HEK293 (cell line): ENCODE results near the gene POLR1D.

Source experiments
- CTCF ChIA-PET: fragments of 350-600 bp; formaldehyde crosslinking; extraction: SDS; loops from one replicate; lab custom pipeline; 2021; ENCODE audit warnings: antibody characterized with exemption; lab: Yijun Ruan, JAX
- POLR2A ChIA-PET: fragments of 300-600 bp; formaldehyde crosslinking; extraction: SDS; loops from one replicate; lab custom pipeline; 2020; ENCODE audit warnings: antibody characterized with exemption, inconsistent platforms; lab: Yijun Ruan, JAX
- H3K27ac ChIP-seq: fragments of 200-500 bp; sonication (Bioruptor generic); 2 replicates; pipeline ENCODE4 v1.5.1; 2014; ENCODE audit warnings: low read depth, low read length, control low read depth, inconsistent platforms; ENCODE audit errors: extremely low read depth
- H3K36me3 ChIP-seq, 2 experiments: fragments of 200-500 bp in 1 of 2; sonication (Bioruptor generic) in 1 of 2; 1 replicate in 1 of 2; 2 replicates in 1 of 2; pipeline ENCODE4 v1.5.1; 2014 to 2017; ENCODE audit warnings: inconsistent platforms in 2 of 2, low read length in 2 of 2; ENCODE audit not compliant: control insufficient read depth in 2 of 2, insufficient read depth in 1 of 2
- H3K4me1 ChIP-seq: fragments of 200-500 bp; sonication (Bioruptor generic); 2 replicates; pipeline ENCODE4 v1.5.1; 2014; ENCODE audit warnings: mild to moderate bottlenecking, low read length, inconsistent platforms; ENCODE audit not compliant: control insufficient read depth, insufficient read depth
- H3K4me3 ChIP-seq: 2 replicates; pipeline ENCODE4 v1.5.1; 2011; ENCODE audit warnings: low read depth, mild to moderate bottlenecking, control low read depth, low read length, moderate library complexity
- H3K9me3 ChIP-seq: fragments of 200-500 bp; sonication (Bioruptor generic); 2 replicates; pipeline ENCODE4 v1.5.1; 2014; ENCODE audit warnings: low read depth, low read length, inconsistent platforms; ENCODE audit not compliant: control insufficient read depth, insufficient read depth
- EGR2 ChIP-seq: fragments of 450-650 bp; formaldehyde crosslinking; IDR thresholded peaks from 2 replicates; pipeline ENCODE4 v1.5.1; 2016; ENCODE audit warnings: low read depth, missing biosample characterization, missing genetic modification characterization
- HOXD13 ChIP-seq: sonication (generic); formaldehyde crosslinking; IDR thresholded peaks from 2 replicates; pipeline ENCODE4 v1.8.0; 2022; ENCODE audit warnings: missing genetic modification reagents, borderline replicate concordance
- RBAK ChIP-seq: fragments of 450-650 bp; formaldehyde crosslinking; IDR thresholded peaks from 2 replicates; pipeline ENCODE4 v1.5.1; 2016; ENCODE audit warnings: missing biosample characterization, missing genetic modification characterization
- ZBTB20 ChIP-seq: fragments of 450-650 bp; formaldehyde crosslinking; IDR thresholded peaks from 2 replicates; pipeline ENCODE4 v1.5.1; 2016; ENCODE audit warnings: missing biosample characterization, missing genetic modification characterization
- ZNF155 ChIP-seq: fragments of 450-650 bp; formaldehyde crosslinking; IDR thresholded peaks from 2 replicates; pipeline ENCODE4 v1.5.1; 2016; ENCODE audit warnings: missing biosample characterization, missing genetic modification characterization
- ZNF248 ChIP-seq: fragments of 450-650 bp; formaldehyde crosslinking; IDR thresholded peaks from 2 replicates; pipeline ENCODE4 v1.5.1; 2017; ENCODE audit warnings: missing biosample characterization, missing genetic modification characterization
- ZNF366 ChIP-seq: fragments of 450-650 bp; formaldehyde crosslinking; conservative IDR thresholded peaks from 2 replicates; pipeline ENCODE4 v1.5.1; 2016; ENCODE audit warnings: missing biosample characterization, missing genetic modification characterization
- ZNF621 ChIP-seq: fragments of 450-650 bp; formaldehyde crosslinking; IDR thresholded peaks from 2 replicates; pipeline ENCODE4 v1.5.1; 2017; ENCODE audit warnings: missing biosample characterization, missing genetic modification characterization
- ZNF629 ChIP-seq: fragments of 450-650 bp; formaldehyde crosslinking; IDR thresholded peaks from 2 replicates; pipeline ENCODE4 v1.5.1; 2017; ENCODE audit warnings: missing biosample characterization, missing genetic modification characterization
- ZNF747 ChIP-seq: fragments of 450-650 bp; formaldehyde crosslinking; IDR thresholded peaks from 2 replicates; pipeline ENCODE4 v1.5.1; 2016; ENCODE audit warnings: missing biosample characterization, missing genetic modification characterization
- ZNF768 ChIP-seq: fragments of 450-650 bp; formaldehyde crosslinking; IDR thresholded peaks from 2 replicates; pipeline ENCODE4 v1.5.1; 2018; ENCODE audit warnings: missing biosample characterization, mild to moderate bottlenecking, missing genetic modification characterization
- TF ChIP-seq, protein P1 (sequence below): fragments of 450-650 bp; IDR thresholded peaks from 2 replicates; pipeline ENCODE4 v1.5.1; 2018; ENCODE audit warnings: missing biosample characterization, missing genetic modification characterization
- TF ChIP-seq, protein P2 (sequence below): fragments of 450-650 bp; formaldehyde crosslinking; optimal IDR thresholded peaks from 2 replicates; pipeline ENCODE3; 2016; ENCODE audit warnings: missing biosample characterization, mild to moderate bottlenecking, missing genetic modification characterization
- TF ChIP-seq, protein P3 (sequence below): fragments of 450-650 bp; formaldehyde crosslinking; IDR thresholded peaks from 2 replicates; pipeline ENCODE4 v1.5.1; 2016; ENCODE audit warnings: missing biosample characterization, missing genetic modification characterization, low read depth
- TF ChIP-seq, protein P4 (sequence below): fragments of 450-650 bp; IDR thresholded peaks from 2 replicates; pipeline ENCODE4 v1.5.1; 2018; ENCODE audit warnings: missing biosample characterization, mild to moderate bottlenecking, missing genetic modification characterization
- TF ChIP-seq, protein P5 (sequence below): sonication (generic); formaldehyde crosslinking; IDR thresholded peaks from 2 replicates; pipeline ENCODE4 v1.8.1; 2022; ENCODE audit warnings: mild to moderate bottlenecking, moderate library complexity, missing genetic modification reagents
- TF ChIP-seq, protein P6 (sequence below): fragments of 450-650 bp; formaldehyde crosslinking; IDR thresholded peaks from 2 replicates; pipeline ENCODE4 v1.5.0; 2017; ENCODE audit warnings: missing biosample characterization, missing genetic modification characterization, borderline replicate concordance
- TF ChIP-seq, protein P7 (sequence below): fragments of 450-650 bp; formaldehyde crosslinking; IDR thresholded peaks from 2 replicates; pipeline ENCODE4 v1.5.1; 2016; ENCODE audit warnings: missing biosample characterization, missing genetic modification characterization

The POLR1D gene

DNA sequence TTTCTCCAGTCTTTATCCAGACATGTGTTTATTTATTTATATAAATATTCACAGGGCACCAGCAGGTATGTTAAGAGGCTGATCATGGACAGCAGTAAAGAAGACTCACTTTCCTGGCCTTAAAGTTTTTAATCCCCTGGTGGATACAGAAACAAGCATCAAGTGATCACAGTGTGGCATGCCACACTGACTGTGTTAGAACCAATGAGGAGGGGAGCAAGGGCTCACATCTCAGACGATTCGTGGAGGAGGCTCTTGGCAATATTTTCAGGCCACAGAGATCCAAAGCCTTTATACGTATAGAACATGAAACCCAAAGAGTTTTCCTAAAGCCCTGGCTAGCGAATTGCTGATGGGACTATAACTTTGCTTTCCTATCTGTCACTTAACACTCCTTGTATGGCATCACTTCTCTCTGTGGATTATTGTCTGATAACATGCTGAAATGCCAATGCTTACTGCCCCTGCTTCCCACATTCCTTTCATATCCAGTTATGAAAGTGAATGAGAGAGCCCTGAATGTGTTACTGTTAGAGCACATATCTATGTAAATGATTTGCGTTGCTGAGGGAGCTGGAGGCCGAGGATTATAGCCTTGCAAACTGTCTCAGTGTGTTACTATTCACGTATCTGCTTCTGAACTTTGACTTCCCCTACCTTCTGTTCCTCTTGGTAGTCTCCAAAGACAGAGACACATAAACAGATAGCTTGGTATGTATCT, 37.6 kb downstream of the POLR1D start:
- CTCF ChIA-PET: no interaction called here
- POLR2A ChIA-PET: no interaction called here
- Histone ChIP-seq H3K9me3 (no peaks in the 10 kb centered on the region), H3K4me3 (no peak overlapping the region), H3K36me3 (peaks cover 0 to 11% of the 10 kb centered on the region in 2 experiments; a peak in 1 of 3 replicates), H3K27ac (no peak overlapping the region), H3K4me1 (no peaks in the 10 kb centered on the region)
- TF ChIP-seq, protein P1, sequence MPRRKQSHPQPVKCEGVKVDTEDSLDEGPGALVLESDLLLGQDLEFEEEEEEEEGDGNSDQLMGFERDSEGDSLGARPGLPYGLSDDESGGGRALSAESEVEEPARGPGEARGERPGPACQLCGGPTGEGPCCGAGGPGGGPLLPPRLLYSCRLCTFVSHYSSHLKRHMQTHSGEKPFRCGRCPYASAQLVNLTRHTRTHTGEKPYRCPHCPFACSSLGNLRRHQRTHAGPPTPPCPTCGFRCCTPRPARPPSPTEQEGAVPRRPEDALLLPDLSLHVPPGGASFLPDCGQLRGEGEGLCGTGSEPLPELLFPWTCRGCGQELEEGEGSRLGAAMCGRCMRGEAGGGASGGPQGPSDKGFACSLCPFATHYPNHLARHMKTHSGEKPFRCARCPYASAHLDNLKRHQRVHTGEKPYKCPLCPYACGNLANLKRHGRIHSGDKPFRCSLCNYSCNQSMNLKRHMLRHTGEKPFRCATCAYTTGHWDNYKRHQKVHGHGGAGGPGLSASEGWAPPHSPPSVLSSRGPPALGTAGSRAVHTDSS (tag by site-specific recombination): no peak
- TF ChIP-seq, protein P2, sequence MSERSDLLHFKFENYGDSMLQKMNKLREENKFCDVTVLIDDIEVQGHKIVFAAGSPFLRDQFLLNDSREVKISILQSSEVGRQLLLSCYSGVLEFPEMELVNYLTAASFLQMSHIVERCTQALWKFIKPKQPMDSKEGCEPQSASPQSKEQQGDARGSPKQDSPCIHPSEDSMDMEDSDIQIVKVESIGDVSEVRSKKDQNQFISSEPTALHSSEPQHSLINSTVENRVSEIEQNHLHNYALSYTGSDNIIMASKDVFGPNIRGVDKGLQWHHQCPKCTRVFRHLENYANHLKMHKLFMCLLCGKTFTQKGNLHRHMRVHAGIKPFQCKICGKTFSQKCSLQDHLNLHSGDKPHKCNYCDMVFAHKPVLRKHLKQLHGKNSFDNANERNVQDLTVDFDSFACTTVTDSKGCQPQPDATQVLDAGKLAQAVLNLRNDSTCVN (tag by site-specific recombination): no peak
- TF ChIP-seq, protein P3, sequence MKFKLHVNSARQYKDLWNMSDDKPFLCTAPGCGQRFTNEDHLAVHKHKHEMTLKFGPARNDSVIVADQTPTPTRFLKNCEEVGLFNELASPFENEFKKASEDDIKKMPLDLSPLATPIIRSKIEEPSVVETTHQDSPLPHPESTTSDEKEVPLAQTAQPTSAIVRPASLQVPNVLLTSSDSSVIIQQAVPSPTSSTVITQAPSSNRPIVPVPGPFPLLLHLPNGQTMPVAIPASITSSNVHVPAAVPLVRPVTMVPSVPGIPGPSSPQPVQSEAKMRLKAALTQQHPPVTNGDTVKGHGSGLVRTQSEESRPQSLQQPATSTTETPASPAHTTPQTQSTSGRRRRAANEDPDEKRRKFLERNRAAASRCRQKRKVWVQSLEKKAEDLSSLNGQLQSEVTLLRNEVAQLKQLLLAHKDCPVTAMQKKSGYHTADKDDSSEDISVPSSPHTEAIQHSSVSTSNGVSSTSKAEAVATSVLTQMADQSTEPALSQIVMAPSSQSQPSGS: no peak
- TF ChIP-seq ZNF248 (tag by site-specific recombination) (no peak), ZNF768 (no peak), EGR2 (tag by site-specific recombination) (no peak), ZNF747 (tag by site-specific recombination) (no peak), ZBTB20 (tag by site-specific recombination) (no peak), ZNF155 (tag by site-specific recombination) (no peak), HOXD13 (CRISPR knock-in tag) (no peak), ZNF621 (no peak), ZNF629 (tag by site-specific recombination) (no peak), ZNF366 (tag by site-specific recombination) (no peak), RBAK (tag by site-specific recombination) (no peak)
- TF ChIP-seq, protein P4, sequence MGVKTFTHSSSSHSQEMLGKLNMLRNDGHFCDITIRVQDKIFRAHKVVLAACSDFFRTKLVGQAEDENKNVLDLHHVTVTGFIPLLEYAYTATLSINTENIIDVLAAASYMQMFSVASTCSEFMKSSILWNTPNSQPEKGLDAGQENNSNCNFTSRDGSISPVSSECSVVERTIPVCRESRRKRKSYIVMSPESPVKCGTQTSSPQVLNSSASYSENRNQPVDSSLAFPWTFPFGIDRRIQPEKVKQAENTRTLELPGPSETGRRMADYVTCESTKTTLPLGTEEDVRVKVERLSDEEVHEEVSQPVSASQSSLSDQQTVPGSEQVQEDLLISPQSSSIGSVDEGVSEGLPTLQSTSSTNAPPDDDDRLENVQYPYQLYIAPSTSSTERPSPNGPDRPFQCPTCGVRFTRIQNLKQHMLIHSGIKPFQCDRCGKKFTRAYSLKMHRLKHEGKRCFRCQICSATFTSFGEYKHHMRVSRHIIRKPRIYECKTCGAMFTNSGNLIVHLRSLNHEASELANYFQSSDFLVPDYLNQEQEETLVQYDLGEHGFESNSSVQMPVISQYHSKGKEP (tag by site-specific recombination): no peak
- TF ChIP-seq, protein P5, sequence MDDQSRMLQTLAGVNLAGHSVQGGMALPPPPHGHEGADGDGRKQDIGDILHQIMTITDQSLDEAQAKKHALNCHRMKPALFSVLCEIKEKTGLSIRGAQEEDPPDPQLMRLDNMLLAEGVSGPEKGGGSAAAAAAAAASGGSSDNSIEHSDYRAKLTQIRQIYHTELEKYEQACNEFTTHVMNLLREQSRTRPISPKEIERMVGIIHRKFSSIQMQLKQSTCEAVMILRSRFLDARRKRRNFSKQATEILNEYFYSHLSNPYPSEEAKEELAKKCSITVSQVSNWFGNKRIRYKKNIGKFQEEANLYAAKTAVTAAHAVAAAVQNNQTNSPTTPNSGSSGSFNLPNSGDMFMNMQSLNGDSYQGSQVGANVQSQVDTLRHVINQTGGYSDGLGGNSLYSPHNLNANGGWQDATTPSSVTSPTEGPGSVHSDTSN (CRISPR knock-in tag): no peak
- TF ChIP-seq, protein P6, sequence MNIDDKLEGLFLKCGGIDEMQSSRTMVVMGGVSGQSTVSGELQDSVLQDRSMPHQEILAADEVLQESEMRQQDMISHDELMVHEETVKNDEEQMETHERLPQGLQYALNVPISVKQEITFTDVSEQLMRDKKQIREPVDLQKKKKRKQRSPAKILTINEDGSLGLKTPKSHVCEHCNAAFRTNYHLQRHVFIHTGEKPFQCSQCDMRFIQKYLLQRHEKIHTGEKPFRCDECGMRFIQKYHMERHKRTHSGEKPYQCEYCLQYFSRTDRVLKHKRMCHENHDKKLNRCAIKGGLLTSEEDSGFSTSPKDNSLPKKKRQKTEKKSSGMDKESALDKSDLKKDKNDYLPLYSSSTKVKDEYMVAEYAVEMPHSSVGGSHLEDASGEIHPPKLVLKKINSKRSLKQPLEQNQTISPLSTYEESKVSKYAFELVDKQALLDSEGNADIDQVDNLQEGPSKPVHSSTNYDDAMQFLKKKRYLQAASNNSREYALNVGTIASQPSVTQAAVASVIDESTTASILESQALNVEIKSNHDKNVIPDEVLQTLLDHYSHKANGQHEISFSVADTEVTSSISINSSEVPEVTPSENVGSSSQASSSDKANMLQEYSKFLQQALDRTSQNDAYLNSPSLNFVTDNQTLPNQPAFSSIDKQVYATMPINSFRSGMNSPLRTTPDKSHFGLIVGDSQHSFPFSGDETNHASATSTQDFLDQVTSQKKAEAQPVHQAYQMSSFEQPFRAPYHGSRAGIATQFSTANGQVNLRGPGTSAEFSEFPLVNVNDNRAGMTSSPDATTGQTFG: no peak
- TF ChIP-seq, protein P7, sequence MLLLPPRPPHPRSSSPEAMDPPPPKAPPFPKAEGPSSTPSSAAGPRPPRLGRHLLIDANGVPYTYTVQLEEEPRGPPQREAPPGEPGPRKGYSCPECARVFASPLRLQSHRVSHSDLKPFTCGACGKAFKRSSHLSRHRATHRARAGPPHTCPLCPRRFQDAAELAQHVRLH: no peak
